ENCODE data around the gene ZMIZ2.

ZMIZ2 gene

GRCh38 chr7:44750424-44750823 is 1.8 kb downstream of the ZMIZ2 start:
- Histone ChIP-seq H3K4me3 (ENCODE audit: low read depth in 1 of 2, low read length in 2 of 2) (peak overlapping the region; percentile 67 to 77), H3K36me3 (ENCODE audit: control insufficient read depth in 1 of 2, insufficient read depth in 2 of 2, low read length in 2 of 2) (peaks cover 0 to 2% of the 10 kb centered on the region in 2 donors), H3K27me3 (ENCODE audit: low read depth, low read length) (no peaks in the 10 kb centered on the region), H3K9me3 (ENCODE audit: control insufficient read depth in 1 of 2, low read length in 2 of 2) (no peaks in the 10 kb centered on the region), H3K4me1 (ENCODE audit: control insufficient read depth in 1 of 2, insufficient read depth in 2 of 2, low read length in 2 of 2) (peaks cover 21 to 26% of the 10 kb centered on the region in 2 donors), H3K27ac (ENCODE audit: low read length) (no peak overlapping the region)

GRCh38 chr7:44750921-44751571 is 2.4 kb downstream of the ZMIZ2 start:
- peak overlapping the region; percentile 31 for H3K27ac ChIP-seq (ENCODE audit: low read length)
- peaks cover 26 to 33% of the 10 kb centered on the region in 2 donors for H3K4me1 ChIP-seq (ENCODE audit: control insufficient read depth in 1 of 2, insufficient read depth in 2 of 2, low read length in 2 of 2)
- peaks cover 0 to 2% of the 10 kb centered on the region in 2 donors for H3K36me3 ChIP-seq (ENCODE audit: control insufficient read depth in 1 of 2, insufficient read depth in 2 of 2, low read length in 2 of 2)
- peak overlapping the region; percentile 67 to 77 for H3K4me3 ChIP-seq (ENCODE audit: low read depth in 1 of 2, low read length in 2 of 2)
- no peaks in the 10 kb centered on the region for H3K27me3 ChIP-seq (ENCODE audit: low read depth, low read length)
- H3K9me3 ChIP-seq (ENCODE audit: control insufficient read depth in 1 of 2, low read length in 2 of 2) = no peaks in the 10 kb centered on the region

- no peak overlapping the region for H3K27ac ChIP-seq (ENCODE audit: low read length)
- no peaks in the 10 kb centered on the region for H3K9me3 ChIP-seq (ENCODE audit: control insufficient read depth in 1 of 2, low read length in 2 of 2)
- H3K27me3 ChIP-seq (ENCODE audit: low read depth, low read length) = no peaks in the 10 kb centered on the region
- peaks cover 23 to 47% of the 10 kb centered on the region in 2 donors for H3K4me1 ChIP-seq (ENCODE audit: control insufficient read depth in 1 of 2, insufficient read depth in 2 of 2, low read length in 2 of 2)
- no peak overlapping the region for H3K4me3 ChIP-seq (ENCODE audit: low read depth in 1 of 2, low read length in 2 of 2)
- H3K36me3 ChIP-seq (ENCODE audit: control insufficient read depth in 1 of 2, insufficient read depth in 2 of 2, low read length in 2 of 2) = peaks cover 8% of the 10 kb centered on the region in 2 donors
Observed at GRCh38 chr7:44752822-44753221, 4.2 kb downstream of the ZMIZ2 start.

- peak overlapping the region; percentile 43 for H3K27ac ChIP-seq (ENCODE audit: low read length)
Observed at GRCh38 chr7:44754802-44755697, 6.4 kb downstream of the ZMIZ2 start.

GRCh38 chr7:44755698-44756627 is 7.3 kb downstream of the ZMIZ2 start:
- Histone ChIP-seq H3K9me3 (ENCODE audit: control insufficient read depth in 1 of 2, low read length in 2 of 2) (no peaks in the 10 kb centered on the region), H3K4me1 (ENCODE audit: control insufficient read depth in 1 of 2, insufficient read depth in 2 of 2, low read length in 2 of 2) (peaks cover 7 to 34% of the 10 kb centered on the region in 2 donors), H3K36me3 (ENCODE audit: control insufficient read depth in 1 of 2, insufficient read depth in 2 of 2, low read length in 2 of 2) (peaks cover 17 to 34% of the 10 kb centered on the region in 2 donors), H3K27me3 (ENCODE audit: low read depth, low read length) (no peaks in the 10 kb centered on the region), H3K4me3 (ENCODE audit: low read depth in 1 of 2, low read length in 2 of 2) (no peak overlapping the region), H3K27ac (ENCODE audit: low read length) (peak overlapping the region; percentile 43)

More at GRCh38 chr7:44754802-44755697, 6.4 kb downstream of the ZMIZ2 start:
- Histone ChIP-seq H3K4me3 (ENCODE audit: low read depth in 1 of 2, low read length in 2 of 2) (no peak overlapping the region), H3K4me1 (ENCODE audit: control insufficient read depth in 1 of 2, insufficient read depth in 2 of 2, low read length in 2 of 2) (peaks cover 16 to 43% of the 10 kb centered on the region in 2 donors), H3K27me3 (ENCODE audit: low read depth, low read length) (no peaks in the 10 kb centered on the region), H3K36me3 (ENCODE audit: control insufficient read depth in 1 of 2, insufficient read depth in 2 of 2, low read length in 2 of 2) (peaks cover 16 to 25% of the 10 kb centered on the region in 2 donors), H3K9me3 (ENCODE audit: control insufficient read depth in 1 of 2, low read length in 2 of 2) (no peaks in the 10 kb centered on the region)

GRCh38 chr7:44756904-44757303 is 8.3 kb downstream of the ZMIZ2 start:
- peaks cover 6 to 27% of the 10 kb centered on the region in 2 donors for H3K4me1 ChIP-seq (ENCODE audit: control insufficient read depth in 1 of 2, insufficient read depth in 2 of 2, low read length in 2 of 2)
- peaks cover 17 to 41% of the 10 kb centered on the region in 2 donors for H3K36me3 ChIP-seq (ENCODE audit: control insufficient read depth in 1 of 2, insufficient read depth in 2 of 2, low read length in 2 of 2)
- no peaks in the 10 kb centered on the region for H3K9me3 ChIP-seq (ENCODE audit: control insufficient read depth in 1 of 2, low read length in 2 of 2)
- H3K27me3 ChIP-seq (ENCODE audit: low read depth, low read length) = no peaks in the 10 kb centered on the region
- peak overlapping the region in 1 of 2 donors; percentile 33 for H3K4me3 ChIP-seq (ENCODE audit: low read depth in 1 of 2, low read length in 2 of 2)
- H3K27ac ChIP-seq (ENCODE audit: low read length) = no peak overlapping the region

GRCh38 chr7:44757311-44757710 is 8.7 kb downstream of the ZMIZ2 start:
- peaks cover 17 to 45% of the 10 kb centered on the region in 2 donors for H3K36me3 ChIP-seq (ENCODE audit: control insufficient read depth in 1 of 2, insufficient read depth in 2 of 2, low read length in 2 of 2)
- no peak overlapping the region for H3K27ac ChIP-seq (ENCODE audit: low read length)
- H3K4me1 ChIP-seq (ENCODE audit: control insufficient read depth in 1 of 2, insufficient read depth in 2 of 2, low read length in 2 of 2) = peaks cover 6 to 27% of the 10 kb centered on the region in 2 donors
- no peaks in the 10 kb centered on the region for H3K27me3 ChIP-seq (ENCODE audit: low read depth, low read length)
- H3K9me3 ChIP-seq (ENCODE audit: control insufficient read depth in 1 of 2, low read length in 2 of 2) = no peaks in the 10 kb centered on the region
- H3K4me3 ChIP-seq (ENCODE audit: low read depth in 1 of 2, low read length in 2 of 2) = peak overlapping the region in 1 of 2 donors; percentile 33

- Histone ChIP-seq H3K4me3 (ENCODE audit: low read depth in 1 of 2, low read length in 2 of 2) (no peak overlapping the region), H3K9me3 (ENCODE audit: control insufficient read depth in 1 of 2, low read length in 2 of 2) (no peaks in the 10 kb centered on the region), H3K4me1 (ENCODE audit: control insufficient read depth in 1 of 2, insufficient read depth in 2 of 2, low read length in 2 of 2) (peaks cover 6 to 27% of the 10 kb centered on the region in 2 donors), H3K36me3 (ENCODE audit: control insufficient read depth in 1 of 2, insufficient read depth in 2 of 2, low read length in 2 of 2) (peaks cover 18 to 48% of the 10 kb centered on the region in 2 donors), H3K27me3 (ENCODE audit: low read depth, low read length) (no peaks in the 10 kb centered on the region), H3K27ac (ENCODE audit: low read length) (no peak overlapping the region)
Observed at GRCh38 chr7:44757739-44758138, 9.1 kb downstream of the ZMIZ2 start.

GRCh38 chr7:44759246-44759645 is 10.6 kb downstream of the ZMIZ2 start:
- H3K36me3 ChIP-seq (ENCODE audit: control insufficient read depth in 1 of 2, insufficient read depth in 2 of 2, low read length in 2 of 2) = peaks cover 33 to 63% of the 10 kb centered on the region in 2 donors
- no peak overlapping the region for H3K4me3 ChIP-seq (ENCODE audit: low read depth in 1 of 2, low read length in 2 of 2)
- no peak overlapping the region for H3K27ac ChIP-seq (ENCODE audit: low read length)
- H3K4me1 ChIP-seq (ENCODE audit: control insufficient read depth in 1 of 2, insufficient read depth in 2 of 2, low read length in 2 of 2) = peaks cover 6 to 27% of the 10 kb centered on the region in 2 donors
- H3K9me3 ChIP-seq (ENCODE audit: control insufficient read depth in 1 of 2, low read length in 2 of 2) = no peaks in the 10 kb centered on the region
- no peaks in the 10 kb centered on the region for H3K27me3 ChIP-seq (ENCODE audit: low read depth, low read length)

GRCh38 chr7:44760034-44760580 is 11.5 kb downstream of the ZMIZ2 start:
- Histone ChIP-seq H3K4me3 (ENCODE audit: low read depth in 1 of 2, low read length in 2 of 2) (no peak overlapping the region), H3K27me3 (ENCODE audit: low read depth, low read length) (no peaks in the 10 kb centered on the region), H3K4me1 (ENCODE audit: control insufficient read depth in 1 of 2, insufficient read depth in 2 of 2, low read length in 2 of 2) (peaks cover 6 to 23% of the 10 kb centered on the region in 2 donors), H3K36me3 (ENCODE audit: control insufficient read depth in 1 of 2, insufficient read depth in 2 of 2, low read length in 2 of 2) (peaks cover 41 to 72% of the 10 kb centered on the region in 2 donors), H3K9me3 (ENCODE audit: control insufficient read depth in 1 of 2, low read length in 2 of 2) (no peaks in the 10 kb centered on the region), H3K27ac (ENCODE audit: low read length) (no peak overlapping the region)

Data from muscle layer of duodenum (tissue), 2 donors.